ENCODE data around the gene NUDT9.
"Not testable (repeated sequence)": the region's sequence is repeated elsewhere in the genome, so short reads cannot be mapped to it uniquely, and the experiment has no call there.

NUDT9 gene

GRCh38 chr4:87446375-87446774 is 24.0 kb downstream of the NUDT9 start:
- not testable (repeated sequence) for H3K9ac ChIP-seq (ENCODE audit: low read depth, low read length, poor library complexity); DNase-seq (ENCODE audit: low spot score); H3K27me3 ChIP-seq (ENCODE audit: control insufficient read depth in 3 of 3, insufficient read depth in 3 of 3, low read depth in 1 of 3, low read length in 3 of 3); H2BK120ac ChIP-seq (ENCODE audit: low read depth, low read length); H2BK12ac ChIP-seq (ENCODE audit: low read length); H3K27ac ChIP-seq (replicated peaks; ENCODE audit: low read length); H2BK5ac ChIP-seq (ENCODE audit: low read length); H3K4me2 ChIP-seq (ENCODE audit: insufficient read depth, low read length, poor library complexity, severe bottlenecking); H2BK15ac ChIP-seq (ENCODE audit: low read length); H3K14ac ChIP-seq (ENCODE audit: low read length); H3K23ac ChIP-seq (ENCODE audit: low read depth, low read length, poor library complexity); H3K4me3 ChIP-seq (ENCODE audit: low read length in 2 of 2); H3K18ac ChIP-seq (ENCODE audit: low read length); H3K9me3 ChIP-seq (replicated peaks in 1 of 2; ENCODE audit: control insufficient read depth in 2 of 2, insufficient read depth in 1 of 2, low read depth in 1 of 2, low read length in 2 of 2); H2AFZ ChIP-seq (ENCODE audit: low read length); H4K91ac ChIP-seq (ENCODE audit: low read depth, low read length, poor library complexity); H3K79me1 ChIP-seq (ENCODE audit: low read depth, low read length); H4K8ac ChIP-seq (ENCODE audit: low read depth, low read length); H3K4ac ChIP-seq (ENCODE audit: low read length); H3K4me1 ChIP-seq (ENCODE audit: control insufficient read depth in 2 of 2, insufficient read depth in 1 of 2, low read depth in 1 of 2, low read length in 2 of 2); H2AK5ac ChIP-seq (ENCODE audit: low read depth, low read length)
- peaks cover 3 to 83% of the 10 kb centered on the region in 2 donors for H3K36me3 ChIP-seq (replicated peaks in 1 of 2; ENCODE audit: control insufficient read depth in 2 of 2, insufficient read depth in 2 of 2, low read length in 2 of 2)
- no CpG with 5 or more reads among the region's 6 CpGs for WGBS, 2 donors (ENCODE audit: extremely low coverage in 2 of 2, insufficient read length in 2 of 2, insufficient replicate concordance in 1 of 2)

GRCh38 chr4:87451537-87451936 is 29.2 kb downstream of the NUDT9 start:
- H3K18ac ChIP-seq (ENCODE audit: low read length) = no peak overlapping the region
- H2BK15ac ChIP-seq (ENCODE audit: low read length) = no peak overlapping the region
- no peak overlapping the region for H4K91ac ChIP-seq (ENCODE audit: low read depth, low read length, poor library complexity)
- H2BK5ac ChIP-seq (ENCODE audit: low read length) = no peak overlapping the region
- H3K4me2 ChIP-seq (ENCODE audit: insufficient read depth, low read length, poor library complexity, severe bottlenecking) = no peak overlapping the region
- H4K8ac ChIP-seq (ENCODE audit: low read depth, low read length) = no peak overlapping the region
- H3K14ac ChIP-seq (ENCODE audit: low read length) = no peak overlapping the region
- no peak overlapping the region for H2AFZ ChIP-seq (ENCODE audit: low read length)
- no peaks in the 10 kb centered on the region for H3K9me3 ChIP-seq (replicated peaks in 1 of 2; ENCODE audit: control insufficient read depth in 2 of 2, insufficient read depth in 1 of 2, low read depth in 1 of 2, low read length in 2 of 2)
- no peak overlapping the region for H3K9ac ChIP-seq (ENCODE audit: low read depth, low read length, poor library complexity)
- no peak overlapping the region for H2BK120ac ChIP-seq (ENCODE audit: low read depth, low read length)
- DNase-seq (ENCODE audit: low spot score) = no peak
- no peak overlapping the region for H3K27ac ChIP-seq (replicated peaks; ENCODE audit: low read length)
- no peak overlapping the region for H2BK12ac ChIP-seq (ENCODE audit: low read length)
- H3K4ac ChIP-seq (ENCODE audit: low read length) = no peak overlapping the region
- H3K23ac ChIP-seq (ENCODE audit: low read depth, low read length, poor library complexity) = no peak overlapping the region
- H3K4me1 ChIP-seq (ENCODE audit: control insufficient read depth in 2 of 2, insufficient read depth in 1 of 2, low read depth in 1 of 2, low read length in 2 of 2) = peaks cover 0 to 2% of the 10 kb centered on the region in 2 donors
- peaks cover 2 to 68% of the 10 kb centered on the region in 2 donors for H3K36me3 ChIP-seq (replicated peaks in 1 of 2; ENCODE audit: control insufficient read depth in 2 of 2, insufficient read depth in 2 of 2, low read length in 2 of 2)
- no peaks in the 10 kb centered on the region for H3K27me3 ChIP-seq (ENCODE audit: control insufficient read depth in 3 of 3, insufficient read depth in 3 of 3, low read depth in 1 of 3, low read length in 3 of 3)
- no peak overlapping the region for H3K4me3 ChIP-seq (ENCODE audit: low read length in 2 of 2)
- H2AK5ac ChIP-seq (ENCODE audit: low read depth, low read length) = no peak overlapping the region
- H3K79me1 ChIP-seq (ENCODE audit: low read depth, low read length) = no peaks in the 10 kb centered on the region

GRCh38 chr4:87458913-87459312 is 36.5 kb downstream of the NUDT9 start:
- Histone ChIP-seq H3K14ac (ENCODE audit: low read length) (no peak overlapping the region), H2BK15ac (ENCODE audit: low read length) (no peak overlapping the region), H2AFZ (ENCODE audit: low read length) (no peak overlapping the region), H4K91ac (ENCODE audit: low read depth, low read length, poor library complexity) (no peak overlapping the region), H2BK120ac (ENCODE audit: low read depth, low read length) (no peak overlapping the region), H2BK5ac (ENCODE audit: low read length) (no peak overlapping the region), H3K18ac (ENCODE audit: low read length) (no peak overlapping the region), H4K8ac (ENCODE audit: low read depth, low read length) (no peak overlapping the region), H3K23ac (ENCODE audit: low read depth, low read length, poor library complexity) (no peak overlapping the region), H3K4me2 (ENCODE audit: insufficient read depth, low read length, poor library complexity, severe bottlenecking) (no peak overlapping the region), H2AK5ac (ENCODE audit: low read depth, low read length) (no peak overlapping the region), H3K4ac (ENCODE audit: low read length) (no peak overlapping the region), H3K27me3 (ENCODE audit: control insufficient read depth in 3 of 3, insufficient read depth in 3 of 3, low read depth in 1 of 3, low read length in 3 of 3) (no peaks in the 10 kb centered on the region), H3K4me3 (ENCODE audit: low read length in 2 of 2) (no peak overlapping the region), H3K79me1 (ENCODE audit: low read depth, low read length) (no peaks in the 10 kb centered on the region), H3K27ac (replicated peaks; ENCODE audit: low read length) (no peak overlapping the region), H3K36me3 (replicated peaks in 1 of 2; ENCODE audit: control insufficient read depth in 2 of 2, insufficient read depth in 2 of 2, low read length in 2 of 2) (peaks cover 0 to 27% of the 10 kb centered on the region in 2 donors), H3K9ac (ENCODE audit: low read depth, low read length, poor library complexity) (no peak overlapping the region), H3K4me1 (ENCODE audit: control insufficient read depth in 2 of 2, insufficient read depth in 1 of 2, low read depth in 1 of 2, low read length in 2 of 2) (no peaks in the 10 kb centered on the region), H2BK12ac (ENCODE audit: low read length) (no peak overlapping the region), H3K9me3 (replicated peaks in 1 of 2; ENCODE audit: control insufficient read depth in 2 of 2, insufficient read depth in 1 of 2, low read depth in 1 of 2, low read length in 2 of 2) (peaks cover 0 to 6% of the 10 kb centered on the region in 2 donors)
- DNase-seq (ENCODE audit: low spot score) = no peak
- WGBS, 2 donors (ENCODE audit: extremely low coverage in 2 of 2, insufficient read length in 2 of 2, insufficient replicate concordance in 1 of 2) = no CpG with 5 or more reads among the region's 4 CpGs

DNA sequence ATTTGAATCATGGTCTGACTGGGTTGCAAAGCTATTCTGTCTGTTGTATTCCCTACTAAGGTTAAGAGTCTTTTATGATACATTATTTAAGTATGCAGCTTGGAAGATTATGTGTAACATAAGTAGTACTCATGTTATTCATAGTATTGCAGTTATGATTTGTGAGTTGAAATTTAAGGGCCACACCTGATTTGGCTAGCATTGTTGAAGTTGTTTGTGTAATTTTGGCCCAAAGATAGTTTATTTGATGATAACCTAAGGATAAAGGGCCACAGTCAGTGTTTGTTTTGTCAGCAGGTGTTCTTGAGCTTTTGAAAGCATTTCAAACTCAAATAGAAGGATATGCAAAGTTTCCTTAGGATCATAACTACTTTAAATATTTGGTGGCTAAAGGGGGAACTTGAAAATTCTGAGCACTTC is 38.9 kb downstream of the NUDT9 start:
- Histone ChIP-seq H3K18ac (ENCODE audit: low read length) (no peak overlapping the region), H4K91ac (ENCODE audit: low read depth, low read length, poor library complexity) (no peak overlapping the region), H3K27me3 (ENCODE audit: control insufficient read depth in 3 of 3, insufficient read depth in 3 of 3, low read depth in 1 of 3, low read length in 3 of 3) (no peaks in the 10 kb centered on the region), H3K79me1 (ENCODE audit: low read depth, low read length) (no peaks in the 10 kb centered on the region), H3K9ac (ENCODE audit: low read depth, low read length, poor library complexity) (no peak overlapping the region), H3K4ac (ENCODE audit: low read length) (no peak overlapping the region), H2BK5ac (ENCODE audit: low read length) (no peak overlapping the region), H3K27ac (replicated peaks; ENCODE audit: low read length) (no peak overlapping the region), H3K4me3 (ENCODE audit: low read length in 2 of 2) (no peak overlapping the region), H2BK120ac (ENCODE audit: low read depth, low read length) (no peak overlapping the region), H3K23ac (ENCODE audit: low read depth, low read length, poor library complexity) (no peak overlapping the region), H3K14ac (ENCODE audit: low read length) (no peak overlapping the region), H3K4me2 (ENCODE audit: insufficient read depth, low read length, poor library complexity, severe bottlenecking) (no peak overlapping the region), H3K36me3 (replicated peaks in 1 of 2; ENCODE audit: control insufficient read depth in 2 of 2, insufficient read depth in 2 of 2, low read length in 2 of 2) (peaks cover 0 to 16% of the 10 kb centered on the region in 2 donors), H3K4me1 (ENCODE audit: control insufficient read depth in 2 of 2, insufficient read depth in 1 of 2, low read depth in 1 of 2, low read length in 2 of 2) (no peaks in the 10 kb centered on the region), H2AFZ (ENCODE audit: low read length) (no peak overlapping the region), H2AK5ac (ENCODE audit: low read depth, low read length) (no peak overlapping the region), H2BK12ac (ENCODE audit: low read length) (no peak overlapping the region), H2BK15ac (ENCODE audit: low read length) (no peak overlapping the region), H3K9me3 (replicated peaks in 1 of 2; ENCODE audit: control insufficient read depth in 2 of 2, insufficient read depth in 1 of 2, low read depth in 1 of 2, low read length in 2 of 2) (peaks cover 0 to 6% of the 10 kb centered on the region in 2 donors), H4K8ac (ENCODE audit: low read depth, low read length) (no peak overlapping the region)
- DNase-seq (ENCODE audit: low spot score) = no peak
